ENCODE results near the gene SESTD1. TPM values are rescaled to one million over a fixed set of nuclear protein-coding genes. Genes with fewer than 3 reads are reported as not detected.

SESTD1 gene
- total and polyA plus RNA-seq, 2 of the 13 experiments (the other 11 are each of a cell fraction or from before 2014, with no cell fraction given) = 74.4 to 101 TPM

GRCh38 chr2:179218848-179219594 is 45.6 kb downstream of the SESTD1 start (continued):
- TF ChIP-seq ZNF7 (CRISPR knock-in tag; IDR thresholded peaks at IDR 0.05) (no peak), FOSL1 (CRISPR knock-in tag; IDR thresholded peaks at IDR 0.05; ENCODE audit: borderline replicate concordance) (no peak), TRIM24 (CRISPR knock-in tag; IDR thresholded peaks at IDR 0.05) (no peak), ZNF780A (CRISPR knock-in tag; IDR thresholded peaks at IDR 0.05) (0 out of 2 replicates have a peak, but pooled peaks have one; percentile 38), ZNF580 (CRISPR knock-in tag; IDR thresholded peaks at IDR 0.05; ENCODE audit: borderline replicate concordance, low read depth) (peak; percentile 70; the same call in 1 of the 2 replicates), ATF2 (CRISPR knock-in tag; IDR thresholded peaks at IDR 0.05) (0 out of 2 replicates have a peak, but pooled peaks have one; percentile 36), SOX5 (CRISPR knock-in tag; IDR thresholded peaks at IDR 0.05; ENCODE audit: borderline replicate concordance) (no peak), ZNF816 (CRISPR knock-in tag; IDR thresholded peaks at IDR 0.05; ENCODE audit: borderline replicate concordance) (no peak), SIN3A (IDR thresholded peaks at IDR 0.05; ENCODE audit: borderline replicate concordance, low read depth, low read length) (no peak), PHF5A (CRISPR knock-in tag; IDR thresholded peaks at IDR 0.05; ENCODE audit: low read depth, unreplicated experiment) (no peak), NCOA2 (CRISPR knock-in tag; IDR thresholded peaks at IDR 0.05) (peak; percentile 26; the same call in 1 of the 2 replicates), TFE3 (CRISPR knock-in tag; IDR thresholded peaks at IDR 0.05) (no peak), ZNF205 (CRISPR knock-in tag; IDR thresholded peaks at IDR 0.05) (0 out of 2 replicates have a peak, but pooled peaks have one; percentile 39), ZNF350 (CRISPR knock-in tag; IDR thresholded peaks at IDR 0.05; ENCODE audit: borderline replicate concordance, low read depth) (no peak), NRL (CRISPR knock-in tag; IDR thresholded peaks at IDR 0.05; ENCODE audit: borderline replicate concordance) (no peak), HOXA3 (CRISPR knock-in tag; IDR thresholded peaks at IDR 0.05) (no peak), ZXDC (CRISPR knock-in tag; IDR thresholded peaks at IDR 0.05) (no peak), CEBPG (CRISPR knock-in tag; IDR thresholded peaks at IDR 0.05) (peak; percentile 57), ZNF709 (CRISPR knock-in tag; IDR thresholded peaks at IDR 0.05) (no peak), GATAD2A (CRISPR knock-in tag; IDR thresholded peaks at IDR 0.05) (peak; percentile 44; the same call in 1 of the 2 replicates), HOXA5 (CRISPR knock-in tag; IDR thresholded peaks at IDR 0.05) (no peak), EHMT2 (IDR thresholded peaks at IDR 0.05; ENCODE audit: borderline replicate concordance, low read depth, low read length) (no peak), ZBTB8A (CRISPR knock-in tag; IDR thresholded peaks at IDR 0.05; ENCODE audit: borderline replicate concordance, low read depth) (no peak), ZNF776 (CRISPR knock-in tag; IDR thresholded peaks at IDR 0.05) (no peak), SP5 (CRISPR knock-in tag; IDR thresholded peaks at IDR 0.05; ENCODE audit: borderline replicate concordance, low read depth) (no peak), KDM4B (CRISPR knock-in tag; IDR thresholded peaks at IDR 0.05) (0 out of 2 replicates have a peak, but pooled peaks have one; percentile 43), ISL2 (CRISPR knock-in tag; IDR thresholded peaks at IDR 0.05) (no peak)

Measured in HepG2 (cell line).